ENCODE measurements around the gene THADA.

THADA gene

GRCh38 chr2:43292851-43293743 lies 302.7 kb downstream of the THADA start:
- H2AFZ ChIP-seq (ENCODE audit: low read depth): no peak overlapping the region
- no peaks in the 10 kb centered on the region for H3K79me2 ChIP-seq (ENCODE audit: insufficient read depth, low read depth)
- H3K9ac ChIP-seq: no peak overlapping the region
- no peaks in the 10 kb centered on the region for H4K20me1 ChIP-seq (ENCODE audit: insufficient read depth)
- no peak for TF ChIP-seq CTCF (conservative IDR thresholded peaks at IDR 0.05; ENCODE audit: low read depth, low read length)
- H3K4me1 ChIP-seq (ENCODE audit: low read depth, poor library complexity, severe bottlenecking): peaks cover 44% of the 10 kb centered on the region
- 0 out of 2 replicates have a peak, but pooled peaks cover 6% of the 10 kb centered on the region for H3K36me3 ChIP-seq (ENCODE audit: insufficient read depth)
- H3K4me3 ChIP-seq (IDR thresholded peaks at IDR 0.05; ENCODE audit: insufficient read depth, low read depth, low read length): peak overlapping the region; percentile 16
- H3K4me2 ChIP-seq: peak overlapping the region; percentile 83; the same call in 1 of the 2 replicates
- peak overlapping the region; percentile 76; the same call in 1 of the 2 replicates for H3K27ac ChIP-seq
- H3K27me3 ChIP-seq (ENCODE audit: insufficient read depth, low read depth): no peaks in the 10 kb centered on the region

GRCh38 chr2:43292297-43292696 lies 303.5 kb downstream of the THADA start:
- Histone ChIP-seq H3K9ac (no peak overlapping the region), H3K27ac (no peak overlapping the region), H3K79me2 (ENCODE audit: insufficient read depth, low read depth) (no peaks in the 10 kb centered on the region), H3K4me3 (IDR thresholded peaks at IDR 0.05; ENCODE audit: insufficient read depth, low read depth, low read length) (no peak overlapping the region), H3K4me1 (ENCODE audit: low read depth, poor library complexity, severe bottlenecking) (peaks cover 44% of the 10 kb centered on the region), H3K36me3 (ENCODE audit: insufficient read depth) (0 out of 2 replicates have a peak, but pooled peaks cover 6% of the 10 kb centered on the region), H3K27me3 (ENCODE audit: insufficient read depth, low read depth) (no peaks in the 10 kb centered on the region), H3K4me2 (peak overlapping the region; percentile 36; the same call in 1 of the 2 replicates), H4K20me1 (ENCODE audit: insufficient read depth) (no peaks in the 10 kb centered on the region), H2AFZ (ENCODE audit: low read depth) (no peak overlapping the region)
- no peak for TF ChIP-seq CTCF (conservative IDR thresholded peaks at IDR 0.05; ENCODE audit: low read depth, low read length)

- no peak overlapping the region for H3K4me2 ChIP-seq
- H2AFZ ChIP-seq (ENCODE audit: low read depth): no peak overlapping the region
- peaks cover 29% of the 10 kb centered on the region for H3K4me1 ChIP-seq (ENCODE audit: low read depth, poor library complexity, severe bottlenecking)
- H3K9ac ChIP-seq: no peak overlapping the region
- peaks cover 6% of the 10 kb centered on the region; the same call in 1 of the 2 replicates for H3K36me3 ChIP-seq (ENCODE audit: insufficient read depth)
- H3K4me3 ChIP-seq (IDR thresholded peaks at IDR 0.05; ENCODE audit: insufficient read depth, low read depth, low read length): no peak overlapping the region
- H3K27me3 ChIP-seq (ENCODE audit: insufficient read depth, low read depth): no peaks in the 10 kb centered on the region
- H3K27ac ChIP-seq: no peak overlapping the region
- no peaks in the 10 kb centered on the region for H3K79me2 ChIP-seq (ENCODE audit: insufficient read depth, low read depth)
- no peaks in the 10 kb centered on the region for H4K20me1 ChIP-seq (ENCODE audit: insufficient read depth)
- no peak for TF ChIP-seq CTCF (conservative IDR thresholded peaks at IDR 0.05; ENCODE audit: low read depth, low read length)
Observed at GRCh38 chr2:43289331-43289730, 306.5 kb downstream of the THADA start.

- H2AFZ ChIP-seq (ENCODE audit: low read depth): no peak overlapping the region
- H4K20me1 ChIP-seq (ENCODE audit: insufficient read depth): no peaks in the 10 kb centered on the region
- H3K27me3 ChIP-seq (ENCODE audit: insufficient read depth, low read depth): no peaks in the 10 kb centered on the region
- H3K4me3 ChIP-seq (IDR thresholded peaks at IDR 0.05; ENCODE audit: insufficient read depth, low read depth, low read length): no peak overlapping the region
- no peak overlapping the region for H3K27ac ChIP-seq
- H3K4me2 ChIP-seq: no peak overlapping the region
- no peaks in the 10 kb centered on the region for H3K79me2 ChIP-seq (ENCODE audit: insufficient read depth, low read depth)
- no peak overlapping the region for H3K9ac ChIP-seq
- peaks cover 6% of the 10 kb centered on the region; the same call in 1 of the 2 replicates for H3K36me3 ChIP-seq (ENCODE audit: insufficient read depth)
- TF ChIP-seq CTCF (conservative IDR thresholded peaks at IDR 0.05; ENCODE audit: low read depth, low read length): no peak
- H3K4me1 ChIP-seq (ENCODE audit: low read depth, poor library complexity, severe bottlenecking): peaks cover 22% of the 10 kb centered on the region
Observed at GRCh38 chr2:43288417-43289305, 307.2 kb downstream of the THADA start.

All from KMS-11 (cell line).